ENCODE measurements around the gene KRTAP12-1. TPM values are rescaled to one million over a fixed set of nuclear protein-coding genes. Genes with fewer than 3 reads are reported as not detected.
A peak's percentile ranks its signal among the peaks of the same experiment; 100 is the strongest.

The KRTAP12-1 gene
- total and polyA plus RNA-seq, 9 of the 15 experiments (the other 6 are each of a cell fraction or from before 2014, with no cell fraction given), result not detected

GRCh38 chr21:44704636-44705001, 22.7 kb upstream of the KRTAP12-1 start:
- peak in 1 of 4 experiments; percentile 7 for DNase-seq (ENCODE audit: extremely low read depth in 1 of 4, low spot score in 3 of 4)
- Histone ChIP-seq H4K20me1 (replicated peaks; ENCODE audit: control insufficient read depth, insufficient read depth, low read length) (no peaks in the 10 kb centered on the region; the same call in 1 of the 2 replicates), H2AFZ (ENCODE audit: low read depth, low read length) (no peak overlapping the region), H3K4me3 (no peak overlapping the region), H3K4me1 (replicated peaks in 1 of 2; ENCODE audit: control insufficient read depth in 2 of 2, insufficient read depth in 2 of 2, low read length in 2 of 2) (peaks cover 0 to 14% of the 10 kb centered on the region in 2 experiments; a peak in 1 of 5 replicates), H3K9ac (ENCODE audit: insufficient read depth in 1 of 2, low read depth in 2 of 2, low read length in 2 of 2) (no peak overlapping the region), H3K27me3 (ENCODE audit: control insufficient read depth in 2 of 2, insufficient read depth in 2 of 2, low read length in 2 of 2) (peaks cover 41 to 77% of the 10 kb centered on the region in 2 experiments), H3K4me2 (ENCODE audit: insufficient read depth, low read length) (no peak overlapping the region), H3K36me3 (ENCODE audit: control insufficient read depth, insufficient read depth, low read length) (no peaks in the 10 kb centered on the region), H3K79me2 (ENCODE audit: control insufficient read depth, insufficient read depth, low read length) (no peaks in the 10 kb centered on the region), H3K9me1 (ENCODE audit: control insufficient read depth, insufficient read depth, low read length) (peaks cover 3% of the 10 kb centered on the region), H3K27ac (ENCODE audit: extremely low read depth, low read depth, low read length) (no peak overlapping the region), H3K9me3 (replicated peaks; ENCODE audit: control insufficient read depth, insufficient read depth, low read depth, low read length) (no peaks in the 10 kb centered on the region)
- FAIRE-seq, result no peak
- no peak for ATAC-seq
- intact Hi-C loops (cut with micrococcal nuclease) (no loop called here), in situ Hi-C loops (cut with MboI) (no loop called here)
- WGBS (ENCODE audit: insufficient coverage, low coverage, missing lambda C conversion rate), result under 1% methylated on average over 13 of the region's 13 CpGs
- no TSS peak for BruUV-seq (replicated peaks)
- CTCF ChIA-PET (ENCODE audit: low intra/inter-chr PET ratio), result no interaction called here
- POLR2A ChIA-PET, result no interaction called here
- TF ChIP-seq HEY1 (CRISPR knock-in tag; IDR thresholded peaks at IDR 0.05; ENCODE audit: borderline replicate concordance) (no peak), FIP1L1 (IDR thresholded peaks at IDR 0.05; ENCODE audit: low read depth, low read length, poor library complexity, severe bottlenecking) (no peak), ARNT (IDR thresholded peaks at IDR 0.05) (no peak), ZNF384 (IDR thresholded peaks at IDR 0.05; ENCODE audit: low read depth, low read length) (no peak), MBD2 (IDR thresholded peaks at IDR 0.05; ENCODE audit: borderline replicate concordance, low read depth) (no peak), ZNF282 (CRISPR knock-in tag; IDR thresholded peaks at IDR 0.05) (no peak), PREB (CRISPR knock-in tag; IDR thresholded peaks at IDR 0.05) (no peak)
- TF ChIP-seq, protein P1, sequence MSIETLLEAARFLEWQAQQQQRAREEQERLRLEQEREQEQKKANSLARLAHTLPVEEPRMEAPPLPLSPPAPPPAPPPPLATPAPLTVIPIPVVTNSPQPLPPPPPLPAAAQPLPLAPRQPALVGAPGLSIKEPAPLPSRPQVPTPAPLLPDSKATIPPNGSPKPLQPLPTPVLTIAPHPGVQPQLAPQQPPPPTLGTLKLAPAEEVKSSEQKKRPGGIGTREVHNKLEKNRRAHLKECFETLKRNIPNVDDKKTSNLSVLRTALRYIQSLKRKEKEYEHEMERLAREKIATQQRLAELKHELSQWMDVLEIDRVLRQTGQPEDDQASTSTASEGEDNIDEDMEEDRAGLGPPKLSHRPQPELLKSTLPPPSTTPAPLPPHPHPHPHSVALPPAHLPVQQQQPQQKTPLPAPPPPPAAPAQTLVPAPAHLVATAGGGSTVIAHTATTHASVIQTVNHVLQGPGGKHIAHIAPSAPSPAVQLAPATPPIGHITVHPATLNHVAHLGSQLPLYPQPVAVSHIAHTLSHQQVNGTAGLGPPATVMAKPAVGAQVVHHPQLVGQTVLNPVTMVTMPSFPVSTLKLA (conservative IDR thresholded peaks at IDR 0.05), result no peak
- TF ChIP-seq, protein P2, sequence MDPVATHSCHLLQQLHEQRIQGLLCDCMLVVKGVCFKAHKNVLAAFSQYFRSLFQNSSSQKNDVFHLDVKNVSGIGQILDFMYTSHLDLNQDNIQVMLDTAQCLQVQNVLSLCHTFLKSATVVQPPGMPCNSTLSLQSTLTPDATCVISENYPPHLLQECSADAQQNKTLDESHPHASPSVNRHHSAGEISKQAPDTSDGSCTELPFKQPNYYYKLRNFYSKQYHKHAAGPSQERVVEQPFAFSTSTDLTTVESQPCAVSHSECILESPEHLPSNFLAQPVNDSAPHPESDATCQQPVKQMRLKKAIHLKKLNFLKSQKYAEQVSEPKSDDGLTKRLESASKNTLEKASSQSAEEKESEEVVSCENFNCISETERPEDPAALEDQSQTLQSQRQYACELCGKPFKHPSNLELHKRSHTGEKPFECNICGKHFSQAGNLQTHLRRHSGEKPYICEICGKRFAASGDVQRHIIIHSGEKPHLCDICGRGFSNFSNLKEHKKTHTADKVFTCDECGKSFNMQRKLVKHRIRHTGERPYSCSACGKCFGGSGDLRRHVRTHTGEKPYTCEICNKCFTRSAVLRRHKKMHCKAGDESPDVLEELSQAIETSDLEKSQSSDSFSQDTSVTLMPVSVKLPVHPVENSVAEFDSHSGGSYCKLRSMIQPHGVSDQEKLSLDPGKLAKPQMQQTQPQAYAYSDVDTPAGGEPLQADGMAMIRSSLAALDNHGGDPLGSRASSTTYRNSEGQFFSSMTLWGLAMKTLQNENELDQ (CRISPR knock-in tag; IDR thresholded peaks at IDR 0.05; ENCODE audit: borderline replicate concordance), result no peak
- TF ChIP-seq, protein P3, sequence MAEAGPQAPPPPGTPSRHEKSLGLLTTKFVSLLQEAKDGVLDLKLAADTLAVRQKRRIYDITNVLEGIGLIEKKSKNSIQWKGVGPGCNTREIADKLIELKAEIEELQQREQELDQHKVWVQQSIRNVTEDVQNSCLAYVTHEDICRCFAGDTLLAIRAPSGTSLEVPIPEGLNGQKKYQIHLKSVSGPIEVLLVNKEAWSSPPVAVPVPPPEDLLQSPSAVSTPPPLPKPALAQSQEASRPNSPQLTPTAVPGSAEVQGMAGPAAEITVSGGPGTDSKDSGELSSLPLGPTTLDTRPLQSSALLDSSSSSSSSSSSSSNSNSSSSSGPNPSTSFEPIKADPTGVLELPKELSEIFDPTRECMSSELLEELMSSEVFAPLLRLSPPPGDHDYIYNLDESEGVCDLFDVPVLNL (CRISPR knock-in tag; IDR thresholded peaks at IDR 0.05; ENCODE audit: low read depth), result no peak
- TF ChIP-seq, protein P4, sequence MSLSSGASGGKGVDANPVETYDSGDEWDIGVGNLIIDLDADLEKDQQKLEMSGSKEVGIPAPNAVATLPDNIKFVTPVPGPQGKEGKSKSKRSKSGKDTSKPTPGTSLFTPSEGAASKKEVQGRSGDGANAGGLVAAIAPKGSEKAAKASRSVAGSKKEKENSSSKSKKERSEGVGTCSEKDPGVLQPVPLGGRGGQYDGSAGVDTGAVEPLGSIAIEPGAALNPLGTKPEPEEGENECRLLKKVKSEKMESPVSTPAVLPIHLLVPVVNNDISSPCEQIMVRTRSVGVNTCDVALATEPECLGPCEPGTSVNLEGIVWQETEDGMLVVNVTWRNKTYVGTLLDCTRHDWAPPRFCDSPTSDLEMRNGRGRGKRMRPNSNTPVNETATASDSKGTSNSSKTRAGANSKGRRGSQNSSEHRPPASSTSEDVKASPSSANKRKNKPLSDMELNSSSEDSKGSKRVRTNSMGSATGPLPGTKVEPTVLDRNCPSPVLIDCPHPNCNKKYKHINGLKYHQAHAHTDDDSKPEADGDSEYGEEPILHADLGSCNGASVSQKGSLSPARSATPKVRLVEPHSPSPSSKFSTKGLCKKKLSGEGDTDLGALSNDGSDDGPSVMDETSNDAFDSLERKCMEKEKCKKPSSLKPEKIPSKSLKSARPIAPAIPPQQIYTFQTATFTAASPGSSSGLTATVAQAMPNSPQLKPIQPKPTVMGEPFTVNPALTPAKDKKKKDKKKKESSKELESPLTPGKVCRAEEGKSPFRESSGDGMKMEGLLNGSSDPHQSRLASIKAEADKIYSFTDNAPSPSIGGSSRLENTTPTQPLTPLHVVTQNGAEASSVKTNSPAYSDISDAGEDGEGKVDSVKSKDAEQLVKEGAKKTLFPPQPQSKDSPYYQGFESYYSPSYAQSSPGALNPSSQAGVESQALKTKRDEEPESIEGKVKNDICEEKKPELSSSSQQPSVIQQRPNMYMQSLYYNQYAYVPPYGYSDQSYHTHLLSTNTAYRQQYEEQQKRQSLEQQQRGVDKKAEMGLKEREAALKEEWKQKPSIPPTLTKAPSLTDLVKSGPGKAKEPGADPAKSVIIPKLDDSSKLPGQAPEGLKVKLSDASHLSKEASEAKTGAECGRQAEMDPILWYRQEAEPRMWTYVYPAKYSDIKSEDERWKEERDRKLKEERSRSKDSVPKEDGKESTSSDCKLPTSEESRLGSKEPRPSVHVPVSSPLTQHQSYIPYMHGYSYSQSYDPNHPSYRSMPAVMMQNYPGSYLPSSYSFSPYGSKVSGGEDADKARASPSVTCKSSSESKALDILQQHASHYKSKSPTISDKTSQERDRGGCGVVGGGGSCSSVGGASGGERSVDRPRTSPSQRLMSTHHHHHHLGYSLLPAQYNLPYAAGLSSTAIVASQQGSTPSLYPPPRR (CRISPR knock-in tag; IDR thresholded peaks at IDR 0.05; ENCODE audit: borderline replicate concordance), result no peak
